Cortex of kidney (tissue), 1 donor: Measurements from ENCODE around the gene C7orf25.
"Not testable (repeated sequence)": the region's sequence is repeated elsewhere in the genome, so short reads cannot be mapped to it uniquely, and the experiment has no call there.

ENCODE experiments used
- DNase-seq: peaks from one replicate; lab custom pipeline; 2025; lab: John Stamatoyannopoulos, UW

Gene C7orf25

GRCh38 chr7:42929449-42929848 is 17.6 kb upstream of the C7orf25 start:
- DNase-seq, result no peak

- no peak for DNase-seq
These were observed 16.9 kb upstream of the C7orf25 start for GRCh38 chr7:42928754-42929153.

- no peak for DNase-seq
These were observed 14.3 kb upstream of the C7orf25 start for GRCh38 chr7:42926204-42926603.

GRCh38 chr7:42925630-42926029 is 13.8 kb upstream of the C7orf25 start:
- no peak for DNase-seq

GRCh38 chr7:42924223-42924838 is 12.5 kb upstream of the C7orf25 start:
- no peak for DNase-seq

DNA sequence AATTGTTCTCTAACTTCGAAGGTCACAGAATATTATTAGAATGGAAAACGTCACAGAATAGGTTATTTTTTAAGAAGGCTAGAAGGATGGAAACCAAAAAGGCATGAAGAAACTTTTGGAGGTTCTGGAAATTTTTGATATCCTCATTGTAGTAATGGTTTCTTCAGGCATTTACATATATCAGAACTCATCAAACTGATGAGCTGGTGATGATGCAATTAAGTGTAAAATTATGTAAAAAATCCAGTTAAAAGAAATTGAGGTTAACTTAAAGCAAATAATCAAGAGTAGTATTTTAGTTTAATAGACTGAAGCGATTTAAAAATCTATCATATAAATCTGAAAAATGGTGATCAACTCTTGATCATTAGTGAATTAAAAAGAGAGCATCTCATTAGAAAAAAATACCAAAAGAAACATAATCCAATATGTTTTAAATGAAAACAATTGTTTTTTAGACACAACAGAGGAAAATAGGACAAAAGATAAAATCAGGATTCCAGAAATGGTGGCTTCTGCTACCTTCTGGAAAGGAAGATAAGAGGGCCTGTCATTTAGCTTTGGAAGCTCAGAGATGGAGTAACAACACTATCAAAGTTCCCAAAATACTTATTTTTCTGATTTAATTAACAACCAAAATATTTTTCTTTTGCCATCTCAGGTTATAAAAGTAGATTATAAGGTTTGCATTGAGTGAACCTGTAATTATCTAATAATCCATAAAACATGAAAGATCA is 10.3 kb upstream of the C7orf25 start:
- DNase-seq, result no peak

DNA sequence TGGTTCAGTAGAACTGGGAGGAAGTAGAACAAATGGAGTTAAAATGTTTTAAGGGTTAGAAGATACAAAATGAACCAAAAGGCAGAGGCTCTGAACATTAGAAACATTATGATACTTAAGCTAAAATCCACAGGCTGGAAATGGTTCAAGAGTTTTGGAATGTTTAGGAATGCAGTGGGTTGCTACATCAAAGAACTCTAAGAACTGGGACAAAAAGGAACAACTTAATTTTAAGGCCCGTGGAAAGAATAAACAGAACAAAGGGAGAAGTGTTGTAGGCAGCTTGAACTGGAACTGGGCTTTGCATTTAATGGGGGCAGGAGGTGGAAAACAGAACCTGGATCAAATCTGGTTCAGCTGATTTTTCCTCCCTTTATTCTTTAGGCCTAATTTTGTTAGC is 3.5 kb upstream of the C7orf25 start:
- DNase-seq, result no peak

DNA sequence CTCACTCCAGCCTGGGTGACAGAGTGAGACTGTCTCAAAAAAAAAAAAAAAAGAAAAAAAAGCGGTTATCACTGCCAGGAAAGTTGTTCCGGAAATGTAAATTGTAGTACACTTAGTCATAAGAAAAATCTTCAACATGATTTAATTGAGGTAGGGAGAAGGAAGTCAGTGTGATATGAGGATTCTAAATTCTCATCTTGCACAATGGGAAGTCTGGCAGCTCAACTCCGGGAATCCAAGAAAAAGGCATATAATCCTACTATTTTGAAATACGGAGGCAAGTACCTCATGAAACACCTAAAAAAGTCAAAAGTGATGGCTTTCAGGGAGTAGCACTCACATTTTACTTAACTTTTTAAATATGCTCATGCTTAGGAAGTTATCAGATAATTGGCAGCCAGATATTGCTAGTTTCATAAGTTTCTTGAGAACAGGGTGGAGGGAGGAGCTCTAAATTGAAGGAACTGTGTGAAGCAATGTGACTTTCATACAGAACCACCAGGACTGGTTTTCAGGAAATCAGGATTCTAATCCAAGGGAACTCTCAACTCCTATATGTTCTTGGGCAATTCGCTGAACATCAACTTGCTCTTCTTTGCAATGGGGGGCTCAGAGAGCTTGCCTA is 2.7 kb upstream of the C7orf25 start:
- DNase-seq, result no peak

GRCh38 chr7:42914009-42914408 is 2.1 kb upstream of the C7orf25 start:
- no peak for DNase-seq

GRCh38 chr7:42913591-42913990 is 1.7 kb upstream of the C7orf25 start:
- DNase-seq, result no peak

DNA sequence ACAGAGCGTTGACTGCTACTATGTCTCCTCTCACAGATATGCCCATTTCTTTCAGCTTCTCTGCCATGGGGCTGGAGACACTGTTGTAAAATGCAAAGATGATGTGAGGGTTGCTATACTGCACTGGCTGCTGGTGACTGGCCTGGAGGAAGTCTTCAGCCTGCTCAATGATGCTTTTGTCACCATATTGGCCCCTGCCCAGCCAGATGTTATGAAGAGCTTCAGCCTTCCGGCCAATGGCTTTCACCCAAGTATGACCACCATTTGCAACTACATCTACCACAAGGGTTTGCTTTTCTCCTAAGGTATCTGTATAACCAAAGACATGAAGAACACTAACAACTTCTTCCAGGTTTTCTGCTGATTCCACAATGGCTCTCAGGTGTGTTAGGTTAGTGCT is 1.6 kb downstream of the C7orf25 start:
- DNase-seq, result no peak

- no peak for DNase-seq
These were observed 4.6 kb downstream of the C7orf25 start for GRCh38 chr7:42907316-42907715.

GRCh38 chr7:42906181-42906580 is 5.7 kb downstream of the C7orf25 start:
- DNase-seq, result no peak

DNA sequence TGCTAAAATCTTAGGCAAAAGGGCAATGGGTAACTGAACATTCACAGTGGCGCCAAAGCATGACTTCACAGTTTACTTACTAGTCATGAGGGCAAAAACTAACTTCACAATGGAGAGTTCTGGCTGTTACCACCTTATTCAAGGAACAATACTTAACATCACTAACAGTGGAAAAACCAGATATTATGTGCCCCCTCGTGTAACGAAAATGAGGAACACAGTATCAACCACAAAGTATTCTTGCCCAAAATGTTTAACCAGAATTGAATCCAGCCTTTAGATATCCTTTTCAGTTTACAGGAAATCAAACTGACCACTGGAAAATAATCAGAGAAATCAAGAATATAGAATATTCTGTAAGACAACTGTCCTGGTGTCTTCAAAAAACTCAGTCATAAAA is 9.5 kb downstream of the C7orf25 start:
- DNase-seq, result no peak

DNA sequence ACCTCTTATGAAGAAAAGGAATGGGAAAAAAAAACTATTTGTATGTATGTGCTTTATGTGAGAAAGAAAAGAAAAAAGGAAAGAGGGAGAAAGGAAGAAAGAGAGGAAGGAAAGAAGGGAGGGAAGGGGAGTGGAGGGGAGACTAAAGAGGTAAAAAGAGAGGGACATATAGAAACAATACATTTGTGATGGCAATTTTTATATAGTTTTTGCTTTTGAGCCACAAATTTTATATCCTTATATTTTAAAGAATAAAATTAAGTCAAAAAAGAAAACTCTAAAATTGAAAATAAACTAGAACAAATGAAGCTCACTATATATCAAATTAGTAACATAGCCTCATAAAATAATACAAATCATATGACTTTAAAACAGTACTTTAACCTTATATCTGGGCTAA is 11.0 kb downstream of the C7orf25 start:
- no peak for DNase-seq

DNA sequence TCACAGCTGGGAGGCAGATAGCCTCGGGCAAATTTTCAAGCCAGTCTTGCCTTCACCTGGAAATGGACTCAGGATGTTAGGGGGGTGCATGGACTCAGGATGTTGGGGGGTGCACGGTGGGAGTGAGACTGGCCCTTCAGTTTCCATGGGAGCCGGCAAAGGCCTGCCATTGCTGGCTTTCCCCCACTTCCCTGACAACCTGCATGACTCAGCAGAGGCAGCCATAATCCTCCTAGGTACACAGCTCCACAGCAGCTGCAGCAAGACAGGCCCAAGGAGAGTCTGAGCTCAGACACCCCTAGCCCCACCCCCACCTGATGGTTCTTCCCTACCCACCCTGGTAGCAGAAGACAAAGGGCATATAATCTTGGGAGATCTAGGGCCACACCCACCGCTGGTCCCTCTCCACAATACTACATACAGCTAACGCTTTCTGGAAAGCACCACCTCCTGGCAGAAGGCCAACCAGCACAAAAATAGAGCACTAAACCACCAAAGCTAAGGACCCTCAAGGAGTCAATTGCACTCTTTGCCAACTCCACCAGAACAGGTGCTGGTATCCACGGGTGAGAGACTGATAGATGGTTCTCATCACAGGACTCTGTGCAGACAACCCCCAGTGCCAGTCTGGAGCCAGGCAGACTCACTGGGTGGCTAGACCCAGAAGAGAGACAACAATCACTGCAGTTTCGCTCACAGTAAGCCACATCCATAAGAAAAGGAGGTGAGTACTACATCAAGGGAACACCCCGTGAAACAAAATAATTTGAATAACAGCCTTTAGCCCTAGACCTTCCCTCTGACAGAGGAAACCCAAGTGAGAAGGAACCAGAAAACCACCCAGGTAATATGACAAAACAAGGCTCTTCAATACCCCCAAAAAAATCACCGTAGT is 18.3 kb downstream of the C7orf25 start:
- no peak for DNase-seq

DNA sequence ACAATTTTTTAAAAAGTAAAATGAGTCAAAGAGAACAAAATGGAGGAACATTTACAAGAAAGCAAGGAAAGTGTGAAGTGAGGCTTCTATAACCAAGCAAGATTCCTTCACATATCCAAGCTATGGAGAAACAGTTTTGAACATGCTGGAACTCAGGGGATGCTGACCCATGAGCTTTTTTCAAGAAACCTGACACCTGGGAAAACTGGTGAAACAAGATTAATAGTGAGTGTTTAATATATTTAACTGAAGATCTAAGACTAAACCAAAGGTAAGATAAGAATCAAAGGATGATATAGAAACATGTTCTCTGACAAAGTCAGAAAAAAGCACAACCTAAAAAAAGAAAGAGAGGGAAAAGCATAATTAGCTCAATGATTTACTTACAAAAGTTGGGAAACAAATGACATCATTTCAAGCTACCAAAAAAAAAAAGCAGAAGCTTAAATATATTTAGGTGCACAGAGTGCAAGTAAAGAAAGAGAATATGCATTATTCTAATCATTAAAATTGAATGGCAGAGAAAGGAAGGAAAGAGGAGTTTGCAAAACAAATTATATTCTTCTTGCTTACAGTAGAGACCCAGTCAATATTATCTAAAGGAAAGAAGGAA is 24.9 kb downstream of the C7orf25 start:
- DNase-seq, result no peak

- no peak for DNase-seq
These were observed 25.7 kb downstream of the C7orf25 start for GRCh38 chr7:42886129-42886528.

DNA sequence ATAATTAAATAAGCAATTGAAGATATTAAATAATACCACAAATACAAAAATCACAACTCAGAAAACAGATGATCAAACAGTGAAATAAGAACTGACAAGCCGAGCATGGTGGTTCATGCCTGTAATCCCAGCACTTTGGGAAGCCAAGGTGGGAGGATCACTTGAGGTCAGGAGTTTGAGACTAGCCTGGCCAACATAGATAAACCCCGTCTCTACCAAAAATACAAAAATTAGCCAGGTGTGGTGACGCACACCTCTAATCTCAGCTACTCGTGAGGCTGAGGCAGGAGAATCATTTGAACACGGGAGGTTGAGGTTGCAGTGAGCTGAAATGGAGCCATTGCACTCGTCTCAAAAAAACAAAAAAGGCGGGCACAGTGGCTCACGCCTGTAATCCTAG is 26.7 kb downstream of the C7orf25 start:
- DNase-seq, result not testable (repeated sequence)

- DNase-seq, result no peak
These were observed 27.9 kb downstream of the C7orf25 start for GRCh38 chr7:42883950-42884349.

- DNase-seq, result no peak
These were observed 31.5 kb downstream of the C7orf25 start for GRCh38 chr7:42880392-42880791.

- DNase-seq, result no peak
These were observed 33.6 kb downstream of the C7orf25 start for GRCh38 chr7:42878303-42878702.
